IPS-18c (cell line): ENCODE results near the gene SMIM36.
A peak's percentile ranks its signal among the peaks of the same experiment; 100 is the strongest.
"Not testable (repeated sequence)": the region's sequence is repeated elsewhere in the genome, so short reads cannot be mapped to it uniquely, and the experiment has no call there.

Source experiments
- H3K4me3 ChIP-seq: 2 replicates; pipeline ENCODE4 v1.7.0; 2013; ENCODE audit warnings: low read depth, mild to moderate bottlenecking, low read length, moderate library complexity; ENCODE audit not compliant: insufficient read depth
- H3K9me3 ChIP-seq: one replicate; pipeline ENCODE4 v1.6.1; 2013; ENCODE audit warnings: mild to moderate bottlenecking, low read length, moderate library complexity; ENCODE audit not compliant: control insufficient read depth, insufficient read depth

Gene SMIM36

GRCh38 chr17:55427587-55427882, 83.7 kb downstream of the SMIM36 start:
- Histone ChIP-seq H3K9me3 (peaks cover 2% of the 10 kb centered on the region), H3K4me3 (no peak overlapping the region)

- peaks cover 2% of the 10 kb centered on the region for H3K9me3 ChIP-seq
- no peak overlapping the region for H3K4me3 ChIP-seq
Observed at GRCh38 chr17:55426851-55427586, 84.2 kb downstream of the SMIM36 start.

- Histone ChIP-seq H3K9me3 (peaks cover 2% of the 10 kb centered on the region), H3K4me3 (no peak overlapping the region)
Observed at GRCh38 chr17:55424893-55425540, 86.2 kb downstream of the SMIM36 start.

- no peak overlapping the region for H3K4me3 ChIP-seq
Observed at GRCh38 chr17:55423535-55423934, 87.7 kb downstream of the SMIM36 start.

GRCh38 chr17:55422828-55423164, 88.5 kb downstream of the SMIM36 start:
- H3K4me3 ChIP-seq: not testable (repeated sequence)

More at GRCh38 chr17:55423535-55423934, 87.7 kb downstream of the SMIM36 start:
- H3K9me3 ChIP-seq: no peaks in the 10 kb centered on the region

GRCh38 chr17:55421179-55421934, 89.9 kb downstream of the SMIM36 start, which contains the start of gene MMD:
MMD (minus strand) TSS chr17:55421835; CDS start chr17:55421695, 140 bp downstream.
- H3K9me3 ChIP-seq: no peaks in the 10 kb centered on the region

More at GRCh38 chr17:55422828-55423164, 88.5 kb downstream of the SMIM36 start:
- not testable (repeated sequence) for H3K9me3 ChIP-seq

GRCh38 chr17:55420776-55421178, 90.5 kb downstream of the SMIM36 start:
- H3K9me3 ChIP-seq: no peaks in the 10 kb centered on the region
- H3K4me3 ChIP-seq: peak overlapping the region; percentile 88

More at GRCh38 chr17:55421179-55421934, 89.9 kb downstream of the SMIM36 start, which contains the start of gene MMD:
- peak within 1 kb of the TSS; percentile 88 for H3K4me3 ChIP-seq

GRCh38 chr17:55420067-55420775, 91.0 kb downstream of the SMIM36 start:
- H3K4me3 ChIP-seq: peak overlapping the region; percentile 88
- no peaks in the 10 kb centered on the region for H3K9me3 ChIP-seq

GRCh38 chr17:55418369-55419268, 92.6 kb downstream of the SMIM36 start:
- H3K4me3 ChIP-seq: no peak overlapping the region
- H3K9me3 ChIP-seq: no peaks in the 10 kb centered on the region

- no peaks in the 10 kb centered on the region for H3K9me3 ChIP-seq
- no peak overlapping the region for H3K4me3 ChIP-seq
Observed at GRCh38 chr17:55417411-55418268, 93.6 kb downstream of the SMIM36 start.

- no peak overlapping the region for H3K4me3 ChIP-seq
Observed at GRCh38 chr17:55416470-55417052, 94.7 kb downstream of the SMIM36 start.

GRCh38 chr17:55416000-55416399, 95.3 kb downstream of the SMIM36 start:
- Histone ChIP-seq H3K4me3 (no peak overlapping the region), H3K9me3 (no peaks in the 10 kb centered on the region)

More at GRCh38 chr17:55416470-55417052, 94.7 kb downstream of the SMIM36 start:
- no peaks in the 10 kb centered on the region for H3K9me3 ChIP-seq

- no peaks in the 10 kb centered on the region for H3K9me3 ChIP-seq
- no peak overlapping the region for H3K4me3 ChIP-seq
Observed at GRCh38 chr17:55414983-55415382, 96.3 kb downstream of the SMIM36 start.

- Histone ChIP-seq H3K4me3 (no peak overlapping the region), H3K9me3 (no peaks in the 10 kb centered on the region)
Observed at GRCh38 chr17:55413825-55414489, 97.3 kb downstream of the SMIM36 start.

GRCh38 chr17:55411463-55411855, 99.8 kb downstream of the SMIM36 start:
- no peaks in the 10 kb centered on the region for H3K9me3 ChIP-seq
- no peak overlapping the region for H3K4me3 ChIP-seq
